A673 (cell line): ENCODE data around the gene SPRED2. TPM values are rescaled to one million over a fixed set of nuclear protein-coding genes. Genes with fewer than 3 reads are reported as not detected.

Source experiments
- BruUV-seq: library from RNA; stranded (reverse); fragments of 400-500 nt; replicated peaks from 2 replicates; lab custom pipeline; 2021; lab: Mats Ljungman, UMichigan
- CTCF ChIA-PET: fragments of 300-600 bp; sonication (Branson Sonifier 250); formaldehyde crosslinking; loops from one replicate; lab custom pipeline; 2022; ENCODE audit warnings: antibody characterized with exemption; lab: Charles Lee
- POLR2A ChIA-PET: fragments of 300-600 bp; sonication (Branson Sonifier 250); formaldehyde crosslinking; loops from one replicate; lab custom pipeline; 2022; ENCODE audit warnings: antibody characterized with exemption; ENCODE audit not compliant: low non-redundant PET; lab: Charles Lee
- DNase-seq: peaks from one replicate; pipeline ENCODE4 v3.0.0-alpha.2; 2015; ENCODE audit warnings: low spot score
- H3K27ac ChIP-seq: fragments of 200-600 bp; sonication (generic); 2 replicates; pipeline ENCODE4 v1.5.1; 2016; ENCODE audit warnings: mixed run types, low read depth, mild to moderate bottlenecking, mixed read lengths, antibody characterized with exemption, low read length; ENCODE audit not compliant: poor library complexity, severe bottlenecking
- H3K27me3 ChIP-seq: fragments of 200-600 bp; sonication (generic); replicated peaks from 2 replicates; pipeline ENCODE4 v1.6.1; 2017; ENCODE audit warnings: mixed run types, low read depth, mild to moderate bottlenecking, mixed read lengths, antibody characterized with exemption, low read length; ENCODE audit not compliant: insufficient read depth, poor library complexity
- H3K36me3 ChIP-seq: fragments of 200-600 bp; sonication (generic); 2 replicates; pipeline ENCODE4 v1.6.1; 2016; ENCODE audit warnings: mixed run types, mild to moderate bottlenecking, mixed read lengths, antibody characterized with exemption, low read length; ENCODE audit not compliant: insufficient read depth, poor library complexity, severe bottlenecking
- H3K4me1 ChIP-seq: fragments of 200-600 bp; sonication (generic); 2 replicates; pipeline ENCODE4 v1.6.1; 2017; ENCODE audit warnings: mixed run types, mild to moderate bottlenecking, mixed read lengths, antibody characterized with exemption, low read length; ENCODE audit not compliant: insufficient read depth, poor library complexity, severe bottlenecking
- H3K4me3 ChIP-seq: fragments of 200-600 bp; sonication (generic); 2 replicates; pipeline ENCODE4 v1.5.1; 2016; ENCODE audit warnings: low read depth, mixed run types, mild to moderate bottlenecking, mixed read lengths, low read length; ENCODE audit not compliant: poor library complexity, severe bottlenecking
- H3K9me3 ChIP-seq: fragments of 200-600 bp; sonication (generic); 2 replicates; pipeline ENCODE4 v1.6.1; 2016; ENCODE audit warnings: mixed run types, low read depth, mild to moderate bottlenecking, mixed read lengths, antibody characterized with exemption, low read length; ENCODE audit not compliant: poor library complexity, severe bottlenecking
- EZH2 ChIP-seq: fragments of 200-600 bp; sonication (generic); IDR thresholded peaks from 2 replicates; pipeline ENCODE4 v1.6.1; 2017; ENCODE audit warnings: borderline replicate concordance, low read depth, mild to moderate bottlenecking, mixed read lengths, antibody characterized with exemption, low read length; ENCODE audit not compliant: poor library complexity, severe bottlenecking
- intact Hi-C: fragments of 100-400 bp; cut with micrococcal nuclease; formaldehyde crosslinking; loops from one replicate; pipeline ENCODE4 v1.10.0; 2022; ENCODE audit not compliant: unreplicated experiment
- total RNA-seq: library from RNA; stranded (reverse); gene quantifications from 2 replicates; pipeline ENCODE4 v1.2.3, GENCODE V29; 2021
- TF ChIP-seq, protein P1 (sequence below): fragments of 300-800, 200-600 bp; sonication (generic); conservative IDR thresholded peaks from 2 replicates; pipeline ENCODE4 v1.5.1; 2017; ENCODE audit warnings: low read depth, mild to moderate bottlenecking, antibody characterized with exemption, low read length, moderate library complexity, mixed read lengths

SPRED2 gene
- total RNA-seq, 1 experiment from 2014 or later = 79.4 TPM

DNA sequence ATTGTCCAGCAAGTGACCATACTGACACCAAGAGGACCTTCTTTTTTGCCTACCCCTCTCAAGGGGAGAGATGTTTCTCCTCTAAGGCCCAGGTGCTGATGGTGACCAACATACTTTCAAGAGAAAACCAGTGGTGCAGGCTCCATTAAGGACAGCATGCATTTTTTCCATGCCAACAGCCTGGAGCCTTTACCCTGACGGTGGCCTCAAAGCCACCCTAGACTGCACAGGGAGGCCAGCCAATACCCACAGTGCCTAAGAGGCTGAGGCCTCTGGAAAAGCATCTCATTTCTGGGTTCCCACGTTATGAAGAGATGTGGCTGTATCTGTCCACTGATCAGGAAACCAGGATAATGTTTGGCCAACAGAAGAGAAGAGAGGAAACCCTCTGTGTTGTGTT lies 19.3 kb downstream of the SPRED2 start:
- no TSS peak for BruUV-seq
- Histone ChIP-seq H3K27me3 (no peaks in the 10 kb centered on the region), H3K9me3 (no peaks in the 10 kb centered on the region), H3K4me1 (peaks cover 23% of the 10 kb centered on the region), H3K4me3 (no peak overlapping the region), H3K36me3 (no peaks in the 10 kb centered on the region), H3K27ac (no peak overlapping the region)
- POLR2A ChIA-PET = no interaction called here
- no peak for DNase-seq
- intact Hi-C loops = no loop called here
- TF ChIP-seq EZH2 = no peak
- TF ChIP-seq, protein P1, sequence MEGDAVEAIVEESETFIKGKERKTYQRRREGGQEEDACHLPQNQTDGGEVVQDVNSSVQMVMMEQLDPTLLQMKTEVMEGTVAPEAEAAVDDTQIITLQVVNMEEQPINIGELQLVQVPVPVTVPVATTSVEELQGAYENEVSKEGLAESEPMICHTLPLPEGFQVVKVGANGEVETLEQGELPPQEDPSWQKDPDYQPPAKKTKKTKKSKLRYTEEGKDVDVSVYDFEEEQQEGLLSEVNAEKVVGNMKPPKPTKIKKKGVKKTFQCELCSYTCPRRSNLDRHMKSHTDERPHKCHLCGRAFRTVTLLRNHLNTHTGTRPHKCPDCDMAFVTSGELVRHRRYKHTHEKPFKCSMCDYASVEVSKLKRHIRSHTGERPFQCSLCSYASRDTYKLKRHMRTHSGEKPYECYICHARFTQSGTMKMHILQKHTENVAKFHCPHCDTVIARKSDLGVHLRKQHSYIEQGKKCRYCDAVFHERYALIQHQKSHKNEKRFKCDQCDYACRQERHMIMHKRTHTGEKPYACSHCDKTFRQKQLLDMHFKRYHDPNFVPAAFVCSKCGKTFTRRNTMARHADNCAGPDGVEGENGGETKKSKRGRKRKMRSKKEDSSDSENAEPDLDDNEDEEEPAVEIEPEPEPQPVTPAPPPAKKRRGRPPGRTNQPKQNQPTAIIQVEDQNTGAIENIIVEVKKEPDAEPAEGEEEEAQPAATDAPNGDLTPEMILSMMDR = no peak
- CTCF ChIA-PET = no interaction called here

DNA sequence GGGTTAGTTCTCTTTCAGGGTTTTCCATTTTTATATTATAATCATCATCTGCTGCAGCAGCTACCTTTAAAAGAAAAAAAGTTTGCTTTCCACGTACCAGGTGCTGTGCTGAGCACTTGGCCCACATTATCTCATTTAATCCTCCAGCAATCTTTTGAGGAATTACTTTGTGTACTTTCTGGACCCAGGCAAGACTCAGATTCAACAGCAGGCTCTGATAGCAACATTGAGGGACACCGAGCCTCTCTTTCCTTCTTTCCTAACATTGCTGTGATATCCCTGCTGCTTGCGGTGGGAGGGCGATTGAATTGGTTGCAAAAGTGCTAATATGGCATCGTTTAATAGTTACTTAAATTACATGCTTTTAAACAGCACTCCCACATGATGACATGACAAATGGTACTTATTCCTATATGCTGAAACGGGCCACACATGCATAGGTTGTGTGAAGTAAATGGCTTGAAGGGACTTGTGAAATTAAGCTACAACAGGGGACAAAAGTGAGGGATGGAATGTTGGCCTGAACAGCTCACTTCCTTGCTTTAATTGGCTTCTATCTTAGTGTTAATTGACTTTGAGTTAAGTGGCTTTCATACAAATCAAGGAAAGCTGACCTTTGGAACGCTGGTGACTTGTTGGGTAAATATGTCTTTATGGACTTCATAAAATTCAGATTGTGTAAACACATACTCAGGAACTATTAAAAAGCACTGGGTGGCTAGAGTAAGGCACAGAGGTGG lies 21.2 kb downstream of the SPRED2 start:
- peaks cover 32% of the 10 kb centered on the region for H3K4me1 ChIP-seq
- ChIA-PET POLR2A (no interaction called here), CTCF (no interaction called here)
- H3K27me3 ChIP-seq = no peaks in the 10 kb centered on the region
- H3K4me3 ChIP-seq = no peak overlapping the region
- TF ChIP-seq EZH2 = no peak
- TF ChIP-seq, protein P1 = no peak
- H3K27ac ChIP-seq = no peak overlapping the region
- H3K36me3 ChIP-seq = no peaks in the 10 kb centered on the region
- H3K9me3 ChIP-seq = no peaks in the 10 kb centered on the region
- BruUV-seq = no TSS peak
- DNase-seq = no peak
- intact Hi-C loops = no loop called here

DNA sequence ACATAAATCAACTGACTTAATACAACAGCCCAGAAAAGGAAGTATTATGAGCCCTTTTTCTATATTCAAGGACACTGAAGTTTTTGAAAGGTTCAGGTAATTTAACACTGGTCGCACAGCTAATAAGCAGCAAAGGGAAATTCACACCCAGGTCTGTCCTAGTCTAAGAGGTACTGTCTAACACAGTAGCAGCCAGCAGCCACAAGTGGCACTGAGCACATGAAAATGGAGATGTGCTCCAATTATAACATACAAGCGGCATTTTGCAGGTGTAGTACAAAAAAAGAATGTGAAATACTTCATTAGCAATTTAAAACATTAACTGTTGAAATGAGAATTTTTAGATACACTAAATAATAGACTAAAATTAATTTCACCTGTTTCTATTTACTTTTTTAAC lies 23.4 kb downstream of the SPRED2 start:
- peaks cover 34% of the 10 kb centered on the region for H3K4me1 ChIP-seq
- H3K27ac ChIP-seq = no peak overlapping the region
- POLR2A ChIA-PET = interaction anchor here (0.6 kb wide), 1 partner anchor 182 kb away, joined by 14 read pairs; the partner anchor contains the start of gene ACTR2

More for the DNA sequence above, 23.4 kb downstream of the SPRED2 start:
- DNase-seq = no peak
- Histone ChIP-seq H3K36me3 (no peaks in the 10 kb centered on the region), H3K9me3 (no peaks in the 10 kb centered on the region), H3K27me3 (no peaks in the 10 kb centered on the region), H3K4me3 (no peak overlapping the region)
- intact Hi-C loops = no loop called here
- no TSS peak for BruUV-seq
- TF ChIP-seq EZH2 = no peak
- TF ChIP-seq, protein P1 = no peak
- CTCF ChIA-PET = interaction anchor here (0.7 kb wide), 1 partner anchor 59 kb away, joined by 4 read pairs; no protein-coding TSS in a partner anchor
